Smooth muscle cell (in vitro differentiated cells): ENCODE data around the gene KIFC3. TPM values are rescaled to one million over a fixed set of nuclear protein-coding genes. Genes with fewer than 3 reads are reported as not detected.

Source experiments
- DNase-seq: peaks from one replicate; lab custom pipeline; 2025; ENCODE audit not compliant: unreplicated experiment; lab: John Stamatoyannopoulos, UW
- H2AFZ ChIP-seq: fragments of 200-600 bp; sonication (generic); 2 replicates; pipeline ENCODE4 v1.6.0; 2016; ENCODE audit warnings: antibody characterized with exemption, low read depth, mild to moderate bottlenecking
- H3F3A ChIP-seq: fragments of 200-600 bp; sonication (generic); 2 replicates; pipeline ENCODE4 v1.6.0; 2017; ENCODE audit warnings: antibody characterized with exemption, low read depth
- H3K27ac ChIP-seq: fragments of 200-600 bp; sonication (generic); 2 replicates; pipeline ENCODE4 v1.5.1; 2016; ENCODE audit warnings: low read depth, mild to moderate bottlenecking
- H3K27me3 ChIP-seq: fragments of 200-600 bp; sonication (generic); 2 replicates; pipeline ENCODE4 v1.6.1; 2016; ENCODE audit warnings: low read depth, mild to moderate bottlenecking
- H3K36me3 ChIP-seq: fragments of 200-600 bp; sonication (generic); 2 replicates; pipeline ENCODE4 v1.5.1; 2016; ENCODE audit warnings: low read depth
- H3K4me1 ChIP-seq: fragments of 200-600 bp; sonication (generic); 2 replicates; pipeline ENCODE4 v1.5.1; 2016; ENCODE audit warnings: low read depth
- H3K4me2 ChIP-seq: fragments of 200-600 bp; sonication (generic); 2 replicates; pipeline ENCODE4 v1.6.0; 2016; ENCODE audit warnings: mild to moderate bottlenecking
- H3K4me3 ChIP-seq: fragments of 200-600 bp; sonication (generic); 2 replicates; pipeline ENCODE4 v1.5.1; 2016; ENCODE audit warnings: mild to moderate bottlenecking
- H3K79me2 ChIP-seq: fragments of 200-600 bp; sonication (generic); 2 replicates; pipeline ENCODE4 v1.6.0; 2016; ENCODE audit warnings: low read depth, mild to moderate bottlenecking
- H3K9ac ChIP-seq: fragments of 200-600 bp; sonication (generic); 2 replicates; pipeline ENCODE4 v1.6.0; 2016; ENCODE audit warnings: low read depth
- H3K9me3 ChIP-seq: fragments of 200-600 bp; sonication (generic); replicated peaks from 2 replicates; pipeline ENCODE4 v1.5.1; 2016; ENCODE audit warnings: low read depth
- H4K20me1 ChIP-seq: fragments of 200-600 bp; sonication (generic); 2 replicates; pipeline ENCODE4 v1.6.0; 2016; ENCODE audit warnings: low read depth
- CTCF ChIP-seq: fragments of 200-600 bp; sonication (generic); IDR thresholded peaks from 2 replicates; pipeline ENCODE4 v1.5.1; 2017; ENCODE audit warnings: borderline replicate concordance, mild to moderate bottlenecking, antibody characterized with exemption; ENCODE audit not compliant: insufficient read depth, poor library complexity, severe bottlenecking
- WGBS: methylation state at CpG from one replicate; pipeline ENCODE4 v1.1.7; 2016; ENCODE audit warnings: low lambda C conversion rate; 5-methylcytosine and 5-hydroxymethylcytosine counted together
- polyA plus RNA-seq: library from polyadenylated mRNA; unstranded; fragments of >200 nt; fragmentation: Nextera tagmentation; extraction: Ambion mirVana; gene quantifications from 2 replicates; pipeline ENCODE4 v1.2.1, GENCODE V29; 2016
- total RNA-seq: library from RNA; depleted of rRNA; stranded (reverse); fragments of >200 nt; gene quantifications from 2 replicates; pipeline ENCODE4 v1.2.3, GENCODE V29; 2014

KIFC3 gene
- total and polyA plus RNA-seq, 2 experiments from 2014 or later, result 30.6 to 50.2 TPM

DNA sequence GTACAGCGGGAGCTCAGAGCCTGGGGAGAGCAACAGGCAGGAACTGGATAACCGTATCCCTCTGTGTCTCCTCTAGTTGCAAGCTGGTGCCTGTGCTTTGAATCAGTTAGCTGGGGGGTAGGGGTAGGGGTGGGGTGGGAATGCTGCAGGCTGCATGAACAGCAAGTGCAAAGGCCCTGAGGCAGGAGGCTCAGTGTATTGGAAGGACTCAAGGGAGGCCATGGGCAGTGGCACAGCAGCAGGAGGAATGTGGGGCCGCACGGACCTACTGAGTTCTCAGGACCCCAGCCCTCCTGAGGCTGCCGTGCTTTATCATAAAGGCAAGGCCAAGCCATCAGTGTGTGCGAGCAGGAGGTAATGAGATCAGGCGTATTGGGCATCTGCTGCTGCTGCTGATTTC, 63.4 kb downstream of the KIFC3 start:
- Histone ChIP-seq H3K9ac (no peak overlapping the region), H3K27me3 (no peaks in the 10 kb centered on the region), H3K4me2 (no peak overlapping the region), H3K79me2 (no peaks in the 10 kb centered on the region), H2AFZ (no peak overlapping the region), H3K9me3 (no peaks in the 10 kb centered on the region), H3K4me3 (no peak overlapping the region), H3K36me3 (peaks cover 3% of the 10 kb centered on the region), H3F3A (peaks cover under 1% of the 10 kb centered on the region), H4K20me1 (no peaks in the 10 kb centered on the region), H3K4me1 (peaks cover 8% of the 10 kb centered on the region), H3K27ac (no peak overlapping the region)
- 99% methylated on average over 7 of the region's 7 CpGs for WGBS
- TF ChIP-seq CTCF, result no peak
- no peak for DNase-seq

DNA sequence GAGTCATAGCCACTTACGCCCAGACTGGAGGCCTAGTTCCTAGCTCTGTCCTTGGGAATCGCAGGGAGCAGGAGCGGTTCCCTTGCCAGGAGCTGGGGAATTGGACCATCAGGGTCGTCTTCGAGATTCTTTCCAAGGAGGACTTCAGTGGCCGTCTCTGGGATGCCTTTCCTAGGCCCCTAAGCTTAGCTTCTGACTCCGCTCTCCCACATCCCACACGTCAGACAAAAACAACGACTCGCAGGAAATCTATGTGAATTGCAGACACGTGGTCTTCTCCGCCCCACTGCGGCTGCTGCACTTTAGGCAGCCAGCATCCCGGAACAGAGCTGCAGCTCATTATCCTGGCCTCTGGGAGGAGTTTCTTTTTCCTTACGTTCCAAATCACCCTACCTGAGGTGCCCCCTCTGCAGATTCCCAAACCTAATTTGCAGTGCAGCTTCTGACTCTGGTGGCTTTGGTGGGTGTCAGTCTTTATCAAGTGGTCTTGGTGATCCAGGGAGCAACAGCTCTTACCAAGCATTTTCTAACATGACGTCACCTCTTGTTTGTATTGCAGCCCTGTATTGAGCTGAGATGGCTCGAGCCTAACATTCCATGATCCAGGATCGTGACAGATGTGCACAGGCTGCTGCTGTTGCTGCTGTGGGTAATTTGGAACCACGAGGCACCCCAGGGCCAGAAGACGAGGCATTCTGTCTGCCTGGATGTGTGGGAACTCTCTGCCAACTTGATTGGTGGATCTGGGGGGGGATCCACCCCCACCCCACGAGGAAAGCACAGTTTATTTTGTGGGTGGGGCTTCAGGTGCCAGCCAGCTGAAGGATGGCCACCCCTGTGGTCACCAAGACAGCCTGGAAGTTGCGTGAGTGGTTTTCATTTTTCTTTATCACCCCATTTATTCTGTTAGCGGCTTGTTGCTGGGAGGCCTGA, 65.6 kb downstream of the KIFC3 start:
- DNase-seq, result no peak
- Histone ChIP-seq H4K20me1 (no peaks in the 10 kb centered on the region), H3K4me1 (peaks cover 8% of the 10 kb centered on the region), H3K27ac (peak overlapping the region; percentile 85), H3K36me3 (no peaks in the 10 kb centered on the region), H3K4me2 (peak overlapping the region; percentile 91), H3K27me3 (no peaks in the 10 kb centered on the region), H3K4me3 (peak overlapping the region; percentile 60), H2AFZ (peak overlapping the region; percentile 75), H3K9me3 (no peaks in the 10 kb centered on the region), H3K9ac (peak overlapping the region; percentile 73), H3F3A (peaks cover 8% of the 10 kb centered on the region), H3K79me2 (no peaks in the 10 kb centered on the region)
- TF ChIP-seq CTCF, result no peak
- WGBS, result 31% methylated on average over 23 of the region's 23 CpGs

GRCh38 chr16:57735755-57736418, 66.4 kb downstream of the KIFC3 start, which contains the start of gene KATNB1:
Gene KATNB1, plus strand, starts transcription at chr16:57735770. Its CDS starts 1,474 bp downstream, at chr16:57737244.
- no peak for DNase-seq
- Histone ChIP-seq H3K27me3 (no peaks in the 10 kb centered on the region), H3K9me3 (no peaks in the 10 kb centered on the region), H3F3A (peaks cover 8% of the 10 kb centered on the region), H4K20me1 (no peaks in the 10 kb centered on the region), H3K79me2 (no peaks in the 10 kb centered on the region), H2AFZ (peak within 1 kb of the TSS; percentile 87), H3K27ac (peak within 1 kb of the TSS; percentile 85), H3K4me2 (peak within 1 kb of the TSS; percentile 91), H3K36me3 (no peaks in the 10 kb centered on the region), H3K9ac (peak within 1 kb of the TSS; percentile 81), H3K4me1 (peaks cover 8% of the 10 kb centered on the region), H3K4me3 (peak within 1 kb of the TSS; percentile 61)
- WGBS, result 4% methylated on average over 22 of the region's 35 CpGs
- TF ChIP-seq CTCF, result no peak
